ENCODE results near the gene GLB1L2.

GRCh38 chr11:134405436-134405835 is 73.6 kb downstream of the GLB1L2 start:
- TF ChIP-seq CTCF (IDR thresholded peaks at IDR 0.05; ENCODE audit: low read depth, low read length) (no peak), POLR2A (IDR thresholded peaks at IDR 0.05; ENCODE audit: extremely low read depth, insufficient read length) (no peak), MAX (IDR thresholded peaks at IDR 0.05; ENCODE audit: low read depth, low read length) (no peak)

Measured in NB4 (cell line).